Measurements from ENCODE around the gene USO1.

GRCh38 chr4:75737398-75737797 lies 13.0 kb downstream of the USO1 start:
- TF ChIP-seq POLR2A (IDR thresholded peaks at IDR 0.05) (no peak), CTCF (IDR thresholded peaks at IDR 0.05) (no peak)

Measured in testis (tissue), 2 donors.